BJ (cell line): ENCODE results near the gene MRPS18A. TPM values are rescaled to one million over a fixed set of nuclear protein-coding genes. Genes with fewer than 3 reads are reported as not detected.

Source experiments
- CTCF ChIA-PET: fragments of 350-600 bp; formaldehyde crosslinking; extraction: SDS; loops from one replicate; lab custom pipeline; 2021; ENCODE audit warnings: antibody characterized with exemption, inconsistent platforms; lab: Yijun Ruan, JAX
- POLR2A ChIA-PET: fragments of 300-600 bp; sonication (Branson Sonifier 250); formaldehyde crosslinking; extraction: SDS; loops from one replicate; lab custom pipeline; 2021; ENCODE audit warnings: antibody characterized with exemption; lab: Charles Lee
- DNase-seq: peaks from one replicate; pipeline ENCODE4 v3.0.0-alpha.2; 2011; ENCODE audit warnings: low read depth
- H3K27me3 ChIP-seq: 2 replicates; pipeline ENCODE4 v1.6.0; 2011; ENCODE audit warnings: low read length; ENCODE audit not compliant: control insufficient read depth, insufficient read depth
- H3K36me3 ChIP-seq: 2 replicates; pipeline ENCODE4 v1.5.1; 2011; ENCODE audit warnings: low read length; ENCODE audit not compliant: control insufficient read depth, insufficient read depth
- H3K4me3 ChIP-seq: 2 replicates; pipeline ENCODE4 v1.5.1; 2011; ENCODE audit warnings: low read depth, mild to moderate bottlenecking, control low read depth, low read length
- polyA plus RNA-seq: library from polyadenylated mRNA; depleted of rRNA; stranded (reverse); fragments of >200 nt; gene quantifications from 2 replicates; pipeline ENCODE4 v1.2.3, GENCODE V29; 2011
- TF ChIP-seq, protein P1 (sequence below): IDR thresholded peaks from 2 replicates; pipeline ENCODE4 v1.5.1; 2011; ENCODE audit warnings: low read depth, mild to moderate bottlenecking, control low read depth, inconsistent platforms, low read length, moderate library complexity; ENCODE audit not compliant: insufficient read depth

MRPS18A gene
- polyA plus RNA-seq, 1 experiment = 75.0 TPM

DNA sequence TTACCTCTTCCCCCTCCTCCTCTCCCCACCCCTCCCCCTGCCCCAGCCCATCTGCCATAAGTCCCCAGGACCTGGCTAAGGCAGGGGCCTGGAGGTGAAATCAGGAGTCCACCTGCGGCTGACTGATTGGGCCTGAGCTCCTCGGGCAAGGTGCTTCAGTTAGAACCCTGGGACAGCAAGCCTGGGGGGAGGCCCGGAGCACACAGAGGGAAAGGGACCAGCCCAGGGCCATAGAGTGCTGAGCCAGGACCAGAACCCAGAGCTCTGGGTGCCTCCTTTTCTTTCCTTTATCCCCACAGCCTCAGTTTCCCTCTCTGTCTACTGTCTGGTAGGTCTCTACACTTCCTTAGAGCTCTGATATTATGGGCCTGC lies 46.7 kb upstream of the MRPS18A start:
- Histone ChIP-seq H3K36me3 (no peaks in the 10 kb centered on the region), H3K27me3 (no peaks in the 10 kb centered on the region), H3K4me3 (no peak overlapping the region)
- CTCF ChIA-PET = interaction anchor here (2.1 kb wide), 1 partner anchor 40 kb away, joined by 6 read pairs; no protein-coding TSS in a partner anchor
- TF ChIP-seq, protein P1, sequence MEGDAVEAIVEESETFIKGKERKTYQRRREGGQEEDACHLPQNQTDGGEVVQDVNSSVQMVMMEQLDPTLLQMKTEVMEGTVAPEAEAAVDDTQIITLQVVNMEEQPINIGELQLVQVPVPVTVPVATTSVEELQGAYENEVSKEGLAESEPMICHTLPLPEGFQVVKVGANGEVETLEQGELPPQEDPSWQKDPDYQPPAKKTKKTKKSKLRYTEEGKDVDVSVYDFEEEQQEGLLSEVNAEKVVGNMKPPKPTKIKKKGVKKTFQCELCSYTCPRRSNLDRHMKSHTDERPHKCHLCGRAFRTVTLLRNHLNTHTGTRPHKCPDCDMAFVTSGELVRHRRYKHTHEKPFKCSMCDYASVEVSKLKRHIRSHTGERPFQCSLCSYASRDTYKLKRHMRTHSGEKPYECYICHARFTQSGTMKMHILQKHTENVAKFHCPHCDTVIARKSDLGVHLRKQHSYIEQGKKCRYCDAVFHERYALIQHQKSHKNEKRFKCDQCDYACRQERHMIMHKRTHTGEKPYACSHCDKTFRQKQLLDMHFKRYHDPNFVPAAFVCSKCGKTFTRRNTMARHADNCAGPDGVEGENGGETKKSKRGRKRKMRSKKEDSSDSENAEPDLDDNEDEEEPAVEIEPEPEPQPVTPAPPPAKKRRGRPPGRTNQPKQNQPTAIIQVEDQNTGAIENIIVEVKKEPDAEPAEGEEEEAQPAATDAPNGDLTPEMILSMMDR = no peak
- DNase-seq = no peak
- POLR2A ChIA-PET = no interaction called here

DNA sequence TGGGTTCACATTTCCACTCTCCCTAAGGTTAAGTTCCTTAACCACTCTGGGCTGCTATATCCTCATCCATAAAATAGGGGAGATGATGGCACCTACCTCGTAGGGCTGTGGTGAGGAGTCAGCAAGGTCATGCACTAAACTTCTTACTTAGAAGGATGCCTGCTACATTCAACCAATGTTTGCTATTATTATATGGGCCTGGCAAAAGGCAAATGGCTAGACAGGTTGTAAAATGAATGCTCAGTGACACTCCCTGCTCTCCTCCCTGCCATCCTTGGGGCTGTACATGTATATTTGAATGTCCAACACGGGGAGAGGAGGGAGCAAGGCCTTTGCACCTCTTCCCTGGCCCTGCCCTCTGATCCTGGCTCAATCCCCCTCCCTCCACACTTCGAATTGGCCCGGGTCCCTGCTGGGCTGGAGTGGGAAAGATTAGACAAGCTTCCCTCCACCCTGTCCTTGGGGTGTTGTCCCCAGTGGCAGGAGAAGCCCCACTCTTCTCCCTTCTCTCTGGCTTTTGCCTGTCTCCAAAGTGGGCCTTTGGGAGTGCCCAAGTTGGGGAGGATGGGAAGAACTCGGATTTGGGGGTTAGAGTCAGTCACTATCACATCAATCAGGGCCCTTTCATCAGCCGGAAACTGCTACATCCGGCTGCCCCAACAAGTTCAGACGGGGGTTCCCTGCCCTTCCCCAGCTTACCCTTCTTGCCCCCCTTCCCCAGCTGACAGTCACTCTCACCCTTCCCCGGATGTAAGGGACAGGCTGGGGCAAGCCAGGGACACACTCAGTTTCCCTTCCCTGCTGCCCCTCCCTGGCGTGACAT lies 46.1 kb upstream of the MRPS18A start:
- no peak for DNase-seq
- Histone ChIP-seq H3K36me3 (no peaks in the 10 kb centered on the region), H3K27me3 (no peaks in the 10 kb centered on the region), H3K4me3 (no peak overlapping the region)
- POLR2A ChIA-PET = no interaction called here
- TF ChIP-seq, protein P1 = no peak
- CTCF ChIA-PET = interaction anchor here (2.1 kb wide), 1 partner anchor 41 kb away, joined by 6 read pairs; no protein-coding TSS in a partner anchor

DNA sequence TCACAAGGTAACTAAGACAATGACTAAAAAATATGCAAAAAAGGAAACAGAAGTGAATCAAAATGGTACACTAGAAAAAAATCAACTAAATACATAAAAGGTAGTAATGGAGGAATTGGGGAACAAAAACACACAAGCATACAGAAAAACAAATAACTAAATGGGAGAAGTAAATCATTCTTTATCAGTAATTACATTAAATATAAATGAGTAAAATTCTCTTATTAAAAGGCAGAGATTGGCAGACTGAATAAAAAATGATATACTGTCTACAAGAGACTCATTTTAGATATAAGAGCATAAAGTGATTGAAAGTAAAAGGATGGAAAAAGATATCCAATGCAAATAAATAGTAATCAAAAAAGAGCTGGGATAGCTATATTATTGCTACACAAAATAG lies 43.0 kb upstream of the MRPS18A start:
- Histone ChIP-seq H3K27me3 (no peaks in the 10 kb centered on the region), H3K36me3 (no peaks in the 10 kb centered on the region), H3K4me3 (no peak overlapping the region)
- ChIA-PET POLR2A (no interaction called here), CTCF (interaction anchor here (0.7 to 0.9 kb wide), 2 partner anchors 11 to 349 kb away, joined by 3 read pairs; no protein-coding TSS in a partner anchor)
- DNase-seq = no peak
- TF ChIP-seq, protein P1 = no peak

DNA sequence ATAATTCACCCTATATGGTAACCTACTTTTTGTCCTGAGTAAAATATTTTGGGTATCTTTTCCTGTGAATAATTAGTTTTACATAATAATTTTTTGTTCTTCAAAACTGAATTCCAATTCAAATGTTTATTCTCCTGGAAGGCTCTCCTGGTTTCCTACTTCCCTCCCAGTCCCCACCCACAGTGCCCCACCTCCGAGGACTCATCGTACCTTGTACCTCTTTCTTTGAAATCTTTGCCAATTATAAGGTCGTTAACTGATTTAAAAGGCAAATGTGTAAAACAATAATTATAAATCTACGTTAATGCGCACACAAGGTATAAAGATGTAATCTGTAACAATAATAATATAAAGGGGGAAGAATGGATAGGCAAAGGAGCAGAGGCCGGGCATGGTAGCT lies 41.9 kb upstream of the MRPS18A start:
- TF ChIP-seq, protein P1 = no peak
- DNase-seq = no peak
- POLR2A ChIA-PET = no interaction called here
- Histone ChIP-seq H3K4me3 (no peak overlapping the region), H3K27me3 (no peaks in the 10 kb centered on the region; the same call in 1 of the 2 replicates), H3K36me3 (no peaks in the 10 kb centered on the region)
- CTCF ChIA-PET = no interaction called here

DNA sequence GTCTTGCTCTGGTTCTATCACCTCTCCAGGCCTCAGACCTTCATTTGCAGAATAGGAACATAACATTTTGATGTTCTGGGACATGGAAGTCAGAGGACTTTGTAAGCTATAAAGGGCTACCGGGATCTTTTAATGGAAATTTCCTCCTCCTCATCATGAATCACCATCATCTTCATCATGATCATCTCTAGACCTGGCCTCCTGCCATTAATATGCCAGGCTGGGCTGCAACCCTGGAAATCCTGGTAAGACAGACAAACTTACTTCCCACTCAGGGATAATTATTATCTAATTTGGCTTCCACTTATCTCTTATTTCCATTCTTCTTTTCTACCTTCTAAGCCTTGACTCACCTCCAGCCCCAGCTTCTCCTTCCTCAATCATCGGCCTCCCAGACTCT lies 41.0 kb upstream of the MRPS18A start:
- Histone ChIP-seq H3K27me3 (no peaks in the 10 kb centered on the region; the same call in 1 of the 2 replicates), H3K4me3 (no peak overlapping the region), H3K36me3 (no peaks in the 10 kb centered on the region)
- ChIA-PET CTCF (interaction anchor here (1.1 kb wide), 1 partner anchor 11 kb away, joined by 4 read pairs; no protein-coding TSS in a partner anchor), POLR2A (no interaction called here)
- no peak for DNase-seq
- TF ChIP-seq, protein P1 = no peak
